HG03460 (cell line): ENCODE data around the gene KCNMA1.

Experiments used
- ATAC-seq: cut with Tn5 transposase; IDR thresholded peaks from one replicate; pipeline ENCODE4 v1.9.1; 2021; ENCODE audit not compliant: unreplicated experiment

Gene KCNMA1

GRCh38 chr10:77075926-77076325 is 561.7 kb downstream of the KCNMA1 start:
- ATAC-seq, result no peak

GRCh38 chr10:77074104-77074624 is 563.4 kb downstream of the KCNMA1 start:
- ATAC-seq, result no peak

- no peak for ATAC-seq
Observed at GRCh38 chr10:77073663-77073960, 564.0 kb downstream of the KCNMA1 start.

- ATAC-seq, result no peak
Observed at GRCh38 chr10:77072836-77073662, 564.6 kb downstream of the KCNMA1 start.

GRCh38 chr10:77072361-77072835 is 565.2 kb downstream of the KCNMA1 start:
- ATAC-seq, result no peak

GRCh38 chr10:77071956-77072355 is 565.7 kb downstream of the KCNMA1 start:
- no peak for ATAC-seq

- no peak for ATAC-seq
Observed at GRCh38 chr10:77071001-77071511, 566.6 kb downstream of the KCNMA1 start.

- ATAC-seq, result no peak
Observed at GRCh38 chr10:77070346-77070745, 567.3 kb downstream of the KCNMA1 start.

- no peak for ATAC-seq
Observed at GRCh38 chr10:77068969-77069368, 568.6 kb downstream of the KCNMA1 start.

GRCh38 chr10:77068272-77068671 is 569.3 kb downstream of the KCNMA1 start:
- ATAC-seq, result no peak

- ATAC-seq, result no peak
Observed at GRCh38 chr10:77062381-77062780, 575.2 kb downstream of the KCNMA1 start.

GRCh38 chr10:77060913-77061312 is 576.7 kb downstream of the KCNMA1 start:
- no peak for ATAC-seq

GRCh38 chr10:77056650-77057049 is 581.0 kb downstream of the KCNMA1 start:
- ATAC-seq, result no peak

GRCh38 chr10:77052593-77052992 is 585.0 kb downstream of the KCNMA1 start:
- no peak for ATAC-seq

GRCh38 chr10:77051837-77052236 is 585.8 kb downstream of the KCNMA1 start:
- ATAC-seq, result no peak

GRCh38 chr10:77049896-77050295 is 587.7 kb downstream of the KCNMA1 start:
- no peak for ATAC-seq

GRCh38 chr10:77049146-77049545 is 588.5 kb downstream of the KCNMA1 start:
- no peak for ATAC-seq

GRCh38 chr10:77045085-77045484 is 592.5 kb downstream of the KCNMA1 start:
- no peak for ATAC-seq

- no peak for ATAC-seq
Observed at GRCh38 chr10:77043420-77043763, 594.2 kb downstream of the KCNMA1 start.

- ATAC-seq, result no peak
Observed at GRCh38 chr10:77042706-77043419, 594.7 kb downstream of the KCNMA1 start.

GRCh38 chr10:77041636-77042258 is 595.9 kb downstream of the KCNMA1 start:
- no peak for ATAC-seq

GRCh38 chr10:77038407-77038806 is 599.2 kb downstream of the KCNMA1 start:
- ATAC-seq, result no peak
